H9 (cell line): ENCODE results near the gene MRPS5. TPM values are rescaled to one million over a fixed set of nuclear protein-coding genes. Genes with fewer than 3 reads are reported as not detected.

Experiments used
- DNase-seq: peaks from one replicate; pipeline ENCODE4 v3.0.0-alpha.2; 2017
- H2AFZ ChIP-seq: one replicate; pipeline ENCODE4 v1.6.1; 2013; ENCODE audit warnings: mild to moderate bottlenecking, low read length, control low read depth, moderate library complexity
- H2AK5ac ChIP-seq: 2 replicates; pipeline ENCODE4 v1.6.1; 2013; ENCODE audit warnings: low read length, control low read depth, mixed read lengths; ENCODE audit not compliant: insufficient read length
- H2BK120ac ChIP-seq: one replicate; pipeline ENCODE4 v1.6.1; 2013; ENCODE audit warnings: low read depth, mild to moderate bottlenecking, low read length, control low read depth, inconsistent platforms; ENCODE audit not compliant: poor library complexity, severe bottlenecking
- H2BK12ac ChIP-seq: 2 replicates; pipeline ENCODE4 v1.6.1; 2013; ENCODE audit warnings: low read length, control low read depth, mixed read lengths, low read depth; ENCODE audit not compliant: insufficient read length
- H2BK15ac ChIP-seq: 2 replicates; pipeline ENCODE4 v1.6.1; 2013; ENCODE audit warnings: low read depth, low read length, control low read depth
- H2BK20ac ChIP-seq: one replicate; pipeline ENCODE4 v1.6.1; 2013; ENCODE audit warnings: low read depth, mild to moderate bottlenecking, low read length, control low read depth, inconsistent platforms; ENCODE audit not compliant: poor library complexity, severe bottlenecking
- H2BK5ac ChIP-seq: 2 replicates; pipeline ENCODE4 v1.6.1; 2013; ENCODE audit warnings: low read length, control low read depth, mixed read lengths; ENCODE audit not compliant: insufficient read length
- H3K14ac ChIP-seq: 2 replicates; pipeline ENCODE4 v1.6.1; 2013; ENCODE audit warnings: low read length, control low read depth; ENCODE audit not compliant: insufficient read depth
- H3K18ac ChIP-seq: 2 replicates; pipeline ENCODE4 v1.6.1; 2013; ENCODE audit warnings: low read depth, mild to moderate bottlenecking, mixed read lengths, low read length, control low read depth; ENCODE audit not compliant: insufficient read length
- H3K23ac ChIP-seq: 2 replicates; pipeline ENCODE4 v1.6.1; 2013; ENCODE audit warnings: low read length, control low read depth, mixed read lengths, low read depth; ENCODE audit not compliant: insufficient read length
- H3K23me2 ChIP-seq: 2 replicates; pipeline ENCODE4 v1.6.1; 2013; ENCODE audit warnings: low read depth, mild to moderate bottlenecking, mixed read lengths, low read length, control low read depth; ENCODE audit not compliant: insufficient read length, poor library complexity, severe bottlenecking
- H3K27ac ChIP-seq: 2 replicates; pipeline ENCODE4 v1.5.1; 2013; ENCODE audit warnings: low read length, control low read depth, mixed read lengths, low read depth; ENCODE audit not compliant: insufficient read length
- H3K27me3 ChIP-seq: 2 replicates; pipeline ENCODE4 v1.6.1; 2013; ENCODE audit warnings: low read length, control low read depth, inconsistent platforms; ENCODE audit not compliant: insufficient read depth
- H3K4ac ChIP-seq: 2 replicates; pipeline ENCODE4 v1.6.1; 2013; ENCODE audit warnings: low read depth, mild to moderate bottlenecking, control low read depth, inconsistent platforms, low read length, moderate library complexity
- H3K4me1 ChIP-seq: 2 replicates; pipeline ENCODE4 v1.6.1; 2013; ENCODE audit warnings: low read length, control low read depth, inconsistent platforms; ENCODE audit not compliant: insufficient read depth
- H3K4me2 ChIP-seq: 2 replicates; pipeline ENCODE4 v1.6.1; 2013; ENCODE audit warnings: low read length, control low read depth, mixed read lengths; ENCODE audit not compliant: insufficient read length, insufficient read depth
- H3K56ac ChIP-seq: 2 replicates; pipeline ENCODE4 v1.6.1; 2013; ENCODE audit warnings: low read depth, mild to moderate bottlenecking, mixed read lengths, low read length, control low read depth; ENCODE audit not compliant: insufficient read length
- H3K79me1 ChIP-seq: 2 replicates; pipeline ENCODE4 v1.6.1; 2013; ENCODE audit warnings: low read depth, mild to moderate bottlenecking, moderate library complexity, low read length, control low read depth, inconsistent platforms; ENCODE audit not compliant: insufficient read depth, poor library complexity, severe bottlenecking
- H3K79me2 ChIP-seq: 2 replicates; pipeline ENCODE4 v1.6.1; 2013; ENCODE audit warnings: low read length, control low read depth, inconsistent platforms; ENCODE audit not compliant: insufficient read depth
- H3K9ac ChIP-seq: 2 replicates; pipeline ENCODE4 v1.6.1; 2013; ENCODE audit warnings: low read length, control low read depth, mixed read lengths; ENCODE audit not compliant: insufficient read length; ENCODE audit errors: extremely low read depth
- H3K9me3 ChIP-seq: one replicate; pipeline ENCODE4 v1.6.1; 2013; ENCODE audit warnings: low read depth, low read length, inconsistent platforms; ENCODE audit not compliant: control insufficient read depth
- H3T11ph ChIP-seq: one replicate; pipeline ENCODE4 v1.6.1; 2013; ENCODE audit warnings: mild to moderate bottlenecking, low read length, control low read depth, inconsistent platforms
- H4K20me1 ChIP-seq: one replicate; pipeline ENCODE4 v1.6.1; 2013; ENCODE audit not compliant: control insufficient read depth, insufficient read length, insufficient read depth
- H4K5ac ChIP-seq: 2 replicates; pipeline ENCODE4 v1.6.1; 2013; ENCODE audit warnings: low read depth, mild to moderate bottlenecking, mixed read lengths, low read length, control low read depth; ENCODE audit not compliant: insufficient read length
- H4K8ac ChIP-seq: replicated peaks from 2 replicates; pipeline ENCODE4 v1.6.1; 2013; ENCODE audit warnings: low read length, control low read depth, mixed read lengths, low read depth; ENCODE audit not compliant: insufficient read length
- H4K91ac ChIP-seq: 2 replicates; pipeline ENCODE4 v1.6.1; 2013; ENCODE audit warnings: low read depth, mild to moderate bottlenecking, moderate library complexity, mixed read lengths, low read length, control low read depth; ENCODE audit not compliant: insufficient read length
- H3K27ac Mint-ChIP-seq, 3 experiments: 2 replicates in 2 of 3; 3 replicates in 1 of 3; pipeline ENCODE4 v1.8.0; 2020 to 2021; ENCODE audit warnings: mixed read lengths in 3 of 3, mild to moderate bottlenecking in 1 of 3, moderate library complexity in 1 of 3
- H3K27me3 Mint-ChIP-seq: 2 replicates; pipeline ENCODE4 v1.8.0; 2021; ENCODE audit warnings: low read depth, mild to moderate bottlenecking, moderate library complexity, mixed read lengths
- H3K36me3 Mint-ChIP-seq, 3 experiments: 2 replicates in 2 of 3; 3 replicates in 1 of 3; pipeline ENCODE4 v1.8.0; 2020 to 2021; ENCODE audit warnings: low read depth in 3 of 3, mixed read lengths in 3 of 3; ENCODE audit not compliant: insufficient read depth in 1 of 3
- H3K4me1 Mint-ChIP-seq, 2 experiments: 2 replicates each; pipeline ENCODE4 v1.8.0; 2020; ENCODE audit warnings: mixed read lengths in 2 of 2
- H3K4me3 Mint-ChIP-seq, 2 experiments: 2 replicates in 1 of 2; 3 replicates in 1 of 2; pipeline ENCODE4 v1.8.0; 2020 to 2021; ENCODE audit warnings: mild to moderate bottlenecking in 2 of 2, mixed read lengths in 2 of 2, moderate library complexity in 1 of 2
- H3K9me3 Mint-ChIP-seq, 2 experiments: 2 replicates in 1 of 2; 3 replicates in 1 of 2; pipeline ENCODE4 v1.8.0; 2020; ENCODE audit warnings: mild to moderate bottlenecking in 2 of 2, mixed read lengths in 2 of 2, moderate library complexity in 1 of 2
- WGBS: extraction: QIAGEN DNeasy Blood & Tissue Kit; methylation state at CpG from one replicate; pipeline ENCODE4 v1.1.7; 2013; ENCODE audit warnings: missing lambda C conversion rate, low lambda C conversion rate, mixed read lengths; ENCODE audit not compliant: insufficient read length; ENCODE audit errors: extremely low coverage; 5-methylcytosine and 5-hydroxymethylcytosine counted together
- total RNA-seq: library from RNA; stranded (reverse); gene quantifications from 2 replicates; pipeline ENCODE4 v1.2.1, GENCODE V29; 2021
- TF ChIP-seq, protein P1 (sequence below): fragments of 200-600 bp; sonication (generic); conservative IDR thresholded peaks from 3 replicates; pipeline ENCODE4 v1.8.0; 2021; ENCODE audit warnings: antibody characterized with exemption, mild to moderate bottlenecking

The MRPS5 gene
- total RNA-seq, 1 experiment from 2014 or later, result 50.9 TPM

DNA sequence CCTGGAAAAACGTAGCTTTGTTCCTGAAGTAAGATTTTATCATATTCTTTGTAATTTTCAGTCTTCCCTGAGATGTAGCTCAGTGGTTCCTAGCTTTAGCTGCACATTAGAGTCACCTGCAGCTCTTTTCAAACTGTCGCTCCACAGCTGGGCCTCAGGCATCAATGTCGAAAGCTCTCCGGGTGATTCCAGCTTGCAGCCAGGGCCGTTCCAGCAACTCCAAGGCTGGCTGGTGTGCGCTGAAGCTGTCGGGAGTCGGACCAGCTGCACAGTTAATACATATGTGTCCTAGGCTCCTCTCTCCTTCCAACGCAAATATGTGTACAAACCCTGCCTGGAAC is 43.4 kb upstream of the MRPS5 start:
- peaks cover 10% of the 10 kb centered on the region for H3K23me2 ChIP-seq
- H3K14ac ChIP-seq, result peak overlapping the region; percentile 62
- H3K4ac ChIP-seq, result no peak overlapping the region
- no peak overlapping the region for H2AFZ ChIP-seq
- H4K20me1 ChIP-seq, result no peaks in the 10 kb centered on the region
- H2BK120ac ChIP-seq, result no peak overlapping the region
- no peaks in the 10 kb centered on the region for H3K79me2 ChIP-seq
- H3K27ac ChIP-seq, result no peak overlapping the region
- no peaks in the 10 kb centered on the region; a peak in 2 of 5 replicates for H3K9me3 Mint-ChIP-seq
- no peak overlapping the region for H2BK5ac ChIP-seq
- no peak overlapping the region for H4K91ac ChIP-seq
- H4K8ac ChIP-seq, result no peak overlapping the region
- WGBS, result no CpG with 5 or more reads among the region's 9 CpGs
- H2BK15ac ChIP-seq, result no peak overlapping the region
- H3K79me1 ChIP-seq, result peaks cover 2% of the 10 kb centered on the region
- H3K36me3 Mint-ChIP-seq, result peaks cover 0 to 2% (median 0%) of the 10 kb centered on the region in 3 experiments; a peak in 2 of 7 replicates
- no peaks in the 10 kb centered on the region for H3K27me3 ChIP-seq
- H3K56ac ChIP-seq, result peak overlapping the region; percentile 38
- H3K4me3 Mint-ChIP-seq, result peak overlapping the region; percentile 99
- peaks cover 2% of the 10 kb centered on the region for H3K27me3 Mint-ChIP-seq
- H2BK12ac ChIP-seq, result no peak overlapping the region
- H3K4me1 ChIP-seq, result no peaks in the 10 kb centered on the region; the same call in 1 of the 2 replicates
- peak overlapping the region; percentile 94 for H3K4me2 ChIP-seq
- H3T11ph ChIP-seq, result no peak overlapping the region
- peak overlapping the region; percentile 93 for H4K5ac ChIP-seq
- peak overlapping the region; percentile 94 for H3K9ac ChIP-seq
- H2AK5ac ChIP-seq, result no peak overlapping the region
- no peak overlapping the region for H3K23ac ChIP-seq
- H3K18ac ChIP-seq, result peak overlapping the region; percentile 65
- TF ChIP-seq, protein P1, sequence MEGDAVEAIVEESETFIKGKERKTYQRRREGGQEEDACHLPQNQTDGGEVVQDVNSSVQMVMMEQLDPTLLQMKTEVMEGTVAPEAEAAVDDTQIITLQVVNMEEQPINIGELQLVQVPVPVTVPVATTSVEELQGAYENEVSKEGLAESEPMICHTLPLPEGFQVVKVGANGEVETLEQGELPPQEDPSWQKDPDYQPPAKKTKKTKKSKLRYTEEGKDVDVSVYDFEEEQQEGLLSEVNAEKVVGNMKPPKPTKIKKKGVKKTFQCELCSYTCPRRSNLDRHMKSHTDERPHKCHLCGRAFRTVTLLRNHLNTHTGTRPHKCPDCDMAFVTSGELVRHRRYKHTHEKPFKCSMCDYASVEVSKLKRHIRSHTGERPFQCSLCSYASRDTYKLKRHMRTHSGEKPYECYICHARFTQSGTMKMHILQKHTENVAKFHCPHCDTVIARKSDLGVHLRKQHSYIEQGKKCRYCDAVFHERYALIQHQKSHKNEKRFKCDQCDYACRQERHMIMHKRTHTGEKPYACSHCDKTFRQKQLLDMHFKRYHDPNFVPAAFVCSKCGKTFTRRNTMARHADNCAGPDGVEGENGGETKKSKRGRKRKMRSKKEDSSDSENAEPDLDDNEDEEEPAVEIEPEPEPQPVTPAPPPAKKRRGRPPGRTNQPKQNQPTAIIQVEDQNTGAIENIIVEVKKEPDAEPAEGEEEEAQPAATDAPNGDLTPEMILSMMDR, result no peak
- DNase-seq, result no peak
- peaks cover 12 to 18% of the 10 kb centered on the region in 2 experiments for H3K4me1 Mint-ChIP-seq
- no peak overlapping the region for H2BK20ac ChIP-seq
- peak overlapping the region; percentile 96 to 98 (median 97) for H3K27ac Mint-ChIP-seq
- H3K9me3 ChIP-seq, result no peaks in the 10 kb centered on the region
